Parathyroid adenoma (tissue), 2 donors: ENCODE measurements around the gene SLCO2A1.

ENCODE experiments used
- H2AFZ ChIP-seq: fragments of 300-600 bp; sonication (generic); one replicate; pipeline ENCODE4 v1.7.0; 2017; ENCODE audit warnings: antibody characterized with exemption, mild to moderate bottlenecking
- H3K27ac ChIP-seq: fragments of 300-600 bp; sonication (generic); one replicate; pipeline ENCODE4 v1.7.0; 2017
- H3K27me3 ChIP-seq: fragments of 300-600 bp; sonication (generic); one replicate; pipeline ENCODE4 v1.7.0; 2017; ENCODE audit warnings: low read length; ENCODE audit not compliant: control insufficient read depth, insufficient read depth
- H3K36me3 ChIP-seq: fragments of 300-600 bp; sonication (generic); one replicate; pipeline ENCODE4 v1.7.0; 2017; ENCODE audit warnings: low read length; ENCODE audit not compliant: control insufficient read depth, insufficient read depth
- H3K4me1 ChIP-seq: fragments of 300-600 bp; sonication (generic); one replicate; pipeline ENCODE4 v1.7.0; 2017; ENCODE audit warnings: control low read depth
- H3K4me2 ChIP-seq: fragments of 300-600 bp; sonication (generic); one replicate; pipeline ENCODE4 v1.7.0; 2017; ENCODE audit warnings: low read length
- H3K4me3 ChIP-seq: fragments of 300-600 bp; sonication (generic); one replicate; pipeline ENCODE4 v1.7.0; 2017; ENCODE audit warnings: low read depth, low read length
- H3K79me2 ChIP-seq: fragments of 300-600 bp; sonication (generic); one replicate; pipeline ENCODE4 v1.7.0; 2017; ENCODE audit warnings: control low read depth
- H3K9ac ChIP-seq: fragments of 300-600 bp; sonication (generic); one replicate; pipeline ENCODE4 v1.7.0; 2017; ENCODE audit warnings: mild to moderate bottlenecking
- H3K9me3 ChIP-seq: fragments of 300-600 bp; sonication (generic); one replicate; pipeline ENCODE4 v1.7.0; 2017; ENCODE audit warnings: low read length; ENCODE audit not compliant: control insufficient read depth
- TF ChIP-seq, protein P1 (sequence below): fragments of 300-600 bp; sonication (generic); IDR thresholded peaks from one replicate; pipeline ENCODE4 v1.7.0; 2017; ENCODE audit warnings: antibody characterized with exemption, mild to moderate bottlenecking
- donor health status: primary hyperparathyroidism.

The SLCO2A1 gene

DNA sequence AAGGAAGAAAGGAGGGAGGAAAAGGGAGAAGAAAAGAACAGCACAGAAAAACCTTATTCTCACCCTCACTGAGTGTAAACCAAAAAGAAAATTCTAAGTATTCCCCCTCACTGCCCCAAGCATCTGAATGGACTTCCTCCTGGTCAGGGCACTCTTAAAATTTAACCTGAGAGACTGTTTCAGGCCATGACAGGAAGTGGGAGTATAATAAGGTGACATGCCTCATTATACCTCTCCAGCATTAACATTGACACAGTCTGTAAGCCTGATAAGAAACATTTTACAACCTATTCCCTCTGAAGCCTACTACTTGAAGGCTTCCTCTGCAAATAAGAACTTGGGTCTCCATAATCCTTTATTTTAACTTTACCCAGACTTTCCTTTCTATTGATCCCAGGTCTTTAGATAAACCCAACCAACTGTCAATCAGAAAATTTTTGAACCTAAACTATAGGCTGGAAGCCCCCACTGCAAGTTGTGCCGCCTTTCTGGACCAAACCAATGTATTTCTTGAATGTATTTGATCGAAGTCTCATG lies 41.7 kb downstream of the SLCO2A1 start:
- Histone ChIP-seq H3K79me2 (no peaks in the 10 kb centered on the region), H3K9me3 (no peaks in the 10 kb centered on the region), H3K36me3 (no peaks in the 10 kb centered on the region), H3K4me1 (no peaks in the 10 kb centered on the region), H3K4me3 (no peak overlapping the region), H2AFZ (no peak overlapping the region), H3K4me2 (no peak overlapping the region), H3K9ac (no peak overlapping the region), H3K27ac (no peak overlapping the region), H3K27me3 (no peaks in the 10 kb centered on the region)
- TF ChIP-seq, protein P1, sequence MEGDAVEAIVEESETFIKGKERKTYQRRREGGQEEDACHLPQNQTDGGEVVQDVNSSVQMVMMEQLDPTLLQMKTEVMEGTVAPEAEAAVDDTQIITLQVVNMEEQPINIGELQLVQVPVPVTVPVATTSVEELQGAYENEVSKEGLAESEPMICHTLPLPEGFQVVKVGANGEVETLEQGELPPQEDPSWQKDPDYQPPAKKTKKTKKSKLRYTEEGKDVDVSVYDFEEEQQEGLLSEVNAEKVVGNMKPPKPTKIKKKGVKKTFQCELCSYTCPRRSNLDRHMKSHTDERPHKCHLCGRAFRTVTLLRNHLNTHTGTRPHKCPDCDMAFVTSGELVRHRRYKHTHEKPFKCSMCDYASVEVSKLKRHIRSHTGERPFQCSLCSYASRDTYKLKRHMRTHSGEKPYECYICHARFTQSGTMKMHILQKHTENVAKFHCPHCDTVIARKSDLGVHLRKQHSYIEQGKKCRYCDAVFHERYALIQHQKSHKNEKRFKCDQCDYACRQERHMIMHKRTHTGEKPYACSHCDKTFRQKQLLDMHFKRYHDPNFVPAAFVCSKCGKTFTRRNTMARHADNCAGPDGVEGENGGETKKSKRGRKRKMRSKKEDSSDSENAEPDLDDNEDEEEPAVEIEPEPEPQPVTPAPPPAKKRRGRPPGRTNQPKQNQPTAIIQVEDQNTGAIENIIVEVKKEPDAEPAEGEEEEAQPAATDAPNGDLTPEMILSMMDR: no peak

GRCh38 chr3:133987136-133987535 lies 42.6 kb downstream of the SLCO2A1 start:
- no peaks in the 10 kb centered on the region for H3K36me3 ChIP-seq
- H3K79me2 ChIP-seq: no peaks in the 10 kb centered on the region
- TF ChIP-seq, protein P1: no peak
- H3K9me3 ChIP-seq: no peaks in the 10 kb centered on the region
- no peaks in the 10 kb centered on the region for H3K27me3 ChIP-seq
- H3K9ac ChIP-seq: no peak overlapping the region
- H3K27ac ChIP-seq: peak overlapping the region; percentile 9
- H3K4me3 ChIP-seq: no peak overlapping the region
- H3K4me1 ChIP-seq: no peaks in the 10 kb centered on the region
- no peak overlapping the region for H2AFZ ChIP-seq
- H3K4me2 ChIP-seq: no peak overlapping the region

DNA sequence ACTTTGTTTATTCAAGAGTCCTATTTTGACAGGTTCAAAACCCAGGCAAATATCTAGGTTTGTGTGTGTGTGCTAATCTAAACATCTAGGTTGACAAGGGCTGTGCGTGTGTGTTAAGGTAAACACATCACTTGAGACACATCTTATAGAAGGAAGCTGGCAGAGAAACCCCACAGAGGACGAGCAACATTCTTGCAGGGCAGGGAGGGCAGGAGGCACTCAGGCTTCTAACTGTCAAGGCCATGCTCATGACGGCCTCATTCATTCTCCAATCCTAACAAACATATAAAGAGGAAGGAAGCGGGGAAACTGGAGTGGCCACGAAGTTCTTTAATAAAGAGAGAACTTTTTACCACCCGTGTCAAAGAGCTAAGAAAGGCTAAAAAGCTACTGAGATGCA lies 43.4 kb downstream of the SLCO2A1 start:
- Histone ChIP-seq H3K4me1 (no peaks in the 10 kb centered on the region), H3K9me3 (no peaks in the 10 kb centered on the region), H3K36me3 (no peaks in the 10 kb centered on the region), H2AFZ (no peak overlapping the region), H3K79me2 (no peaks in the 10 kb centered on the region), H3K27ac (no peak overlapping the region), H3K4me3 (no peak overlapping the region), H3K27me3 (no peaks in the 10 kb centered on the region), H3K9ac (no peak overlapping the region), H3K4me2 (no peak overlapping the region)
- TF ChIP-seq, protein P1: no peak

- Histone ChIP-seq H3K4me2 (no peak overlapping the region), H3K79me2 (no peaks in the 10 kb centered on the region), H3K4me1 (no peaks in the 10 kb centered on the region), H3K27me3 (no peaks in the 10 kb centered on the region), H3K9ac (no peak overlapping the region), H3K36me3 (no peaks in the 10 kb centered on the region), H2AFZ (no peak overlapping the region), H3K4me3 (no peak overlapping the region), H3K27ac (no peak overlapping the region), H3K9me3 (no peaks in the 10 kb centered on the region)
- TF ChIP-seq, protein P1: no peak
Measured at GRCh38 chr3:133984975-133985374, 44.8 kb downstream of the SLCO2A1 start.
